ENCODE data around the gene ZNF750.

The ZNF750 gene

GRCh38 chr17:82836823-82837357, 2.9 kb downstream of the ZNF750 start:
- in situ Hi-C loops (cut with MboI; ENCODE audit: low sequenced_read_pairs), result no loop called here

- in situ Hi-C loops (cut with MboI; ENCODE audit: low sequenced_read_pairs), result no loop called here
Measured at GRCh38 chr17:82835766-82836512, 3.9 kb downstream of the ZNF750 start.

GRCh38 chr17:82835122-82835521, 4.7 kb downstream of the ZNF750 start:
- in situ Hi-C loops (cut with MboI; ENCODE audit: low sequenced_read_pairs), result no loop called here

GRCh38 chr17:82832881-82833475, 6.8 kb downstream of the ZNF750 start:
- in situ Hi-C loops (cut with MboI; ENCODE audit: low sequenced_read_pairs), result no loop called here

- in situ Hi-C loops (cut with MboI; ENCODE audit: low sequenced_read_pairs), result no loop called here
Measured at GRCh38 chr17:82832411-82832810, 7.4 kb downstream of the ZNF750 start.

GRCh38 chr17:82831818-82832200, 8.0 kb downstream of the ZNF750 start:
- in situ Hi-C loops (cut with MboI; ENCODE audit: low sequenced_read_pairs), result no loop called here

GRCh38 chr17:82831041-82831817, 8.6 kb downstream of the ZNF750 start:
- in situ Hi-C loops (cut with MboI; ENCODE audit: low sequenced_read_pairs), result no loop called here

GRCh38 chr17:82830249-82830661, 9.6 kb downstream of the ZNF750 start:
- in situ Hi-C loops (cut with MboI; ENCODE audit: low sequenced_read_pairs), result no loop called here

GRCh38 chr17:82828875-82829487, 10.8 kb downstream of the ZNF750 start:
- in situ Hi-C loops (cut with MboI; ENCODE audit: low sequenced_read_pairs), result no loop called here

- in situ Hi-C loops (cut with MboI; ENCODE audit: low sequenced_read_pairs), result no loop called here
Measured at GRCh38 chr17:82826956-82827355, 12.9 kb downstream of the ZNF750 start.

- in situ Hi-C loops (cut with MboI; ENCODE audit: low sequenced_read_pairs), result no loop called here
Measured at GRCh38 chr17:82826211-82826610, 13.6 kb downstream of the ZNF750 start.

- in situ Hi-C loops (cut with MboI; ENCODE audit: low sequenced_read_pairs), result no loop called here
Measured at GRCh38 chr17:82825540-82826124, 14.2 kb downstream of the ZNF750 start.

GRCh38 chr17:82823004-82823403, 16.8 kb downstream of the ZNF750 start:
- in situ Hi-C loops (cut with MboI; ENCODE audit: low sequenced_read_pairs), result no loop called here

- in situ Hi-C loops (cut with MboI; ENCODE audit: low sequenced_read_pairs), result no loop called here
Measured at GRCh38 chr17:82822281-82822680, 17.5 kb downstream of the ZNF750 start.

- in situ Hi-C loops (cut with MboI; ENCODE audit: low sequenced_read_pairs), result no loop called here
Measured at GRCh38 chr17:82821554-82821953, 18.3 kb downstream of the ZNF750 start.

- in situ Hi-C loops (cut with MboI; ENCODE audit: low sequenced_read_pairs), result no loop called here
Measured at GRCh38 chr17:82820278-82821251, 19.3 kb downstream of the ZNF750 start.

- in situ Hi-C loops (cut with MboI; ENCODE audit: low sequenced_read_pairs), result no loop called here
Measured at GRCh38 chr17:82817947-82818346, 21.9 kb downstream of the ZNF750 start.

- in situ Hi-C loops (cut with MboI; ENCODE audit: low sequenced_read_pairs), result no loop called here
Measured at GRCh38 chr17:82816358-82816757, 23.5 kb downstream of the ZNF750 start.

- in situ Hi-C loops (cut with MboI; ENCODE audit: low sequenced_read_pairs), result no loop called here
Measured at GRCh38 chr17:82815790-82816305, 24.0 kb downstream of the ZNF750 start.
